LNCAP (cell line): ENCODE measurements around the gene CAMK2B.
A peak's percentile ranks its signal among the peaks of the same experiment; 100 is the strongest.

ENCODE experiments used
- TF ChIP-seq, protein P1 (sequence below): fragments of 450-650 bp; IDR thresholded peaks from 2 replicates; pipeline ENCODE4 v1.5.1; 2017; ENCODE audit warnings: mild to moderate bottlenecking

The CAMK2B gene

DNA sequence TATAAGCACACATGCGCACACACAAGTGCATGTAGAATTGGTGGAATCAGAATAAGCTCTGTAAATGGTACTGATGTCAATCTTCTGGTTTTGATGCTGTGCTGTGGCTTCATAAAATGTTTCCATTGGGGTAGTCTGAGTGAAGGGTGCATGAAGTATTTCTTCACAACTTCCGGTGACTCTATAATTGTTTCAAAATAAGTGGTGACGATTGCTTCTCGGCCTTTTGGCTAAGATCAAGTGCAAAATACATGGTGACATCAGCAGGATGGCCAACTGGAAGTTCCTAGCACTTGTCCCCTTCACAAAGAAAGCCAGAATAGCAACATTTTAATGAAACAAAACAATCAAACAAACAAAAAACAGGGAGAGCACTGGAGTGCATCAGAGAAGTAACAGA is 41.6 kb upstream of the CAMK2B start:
- TF ChIP-seq, protein P1, sequence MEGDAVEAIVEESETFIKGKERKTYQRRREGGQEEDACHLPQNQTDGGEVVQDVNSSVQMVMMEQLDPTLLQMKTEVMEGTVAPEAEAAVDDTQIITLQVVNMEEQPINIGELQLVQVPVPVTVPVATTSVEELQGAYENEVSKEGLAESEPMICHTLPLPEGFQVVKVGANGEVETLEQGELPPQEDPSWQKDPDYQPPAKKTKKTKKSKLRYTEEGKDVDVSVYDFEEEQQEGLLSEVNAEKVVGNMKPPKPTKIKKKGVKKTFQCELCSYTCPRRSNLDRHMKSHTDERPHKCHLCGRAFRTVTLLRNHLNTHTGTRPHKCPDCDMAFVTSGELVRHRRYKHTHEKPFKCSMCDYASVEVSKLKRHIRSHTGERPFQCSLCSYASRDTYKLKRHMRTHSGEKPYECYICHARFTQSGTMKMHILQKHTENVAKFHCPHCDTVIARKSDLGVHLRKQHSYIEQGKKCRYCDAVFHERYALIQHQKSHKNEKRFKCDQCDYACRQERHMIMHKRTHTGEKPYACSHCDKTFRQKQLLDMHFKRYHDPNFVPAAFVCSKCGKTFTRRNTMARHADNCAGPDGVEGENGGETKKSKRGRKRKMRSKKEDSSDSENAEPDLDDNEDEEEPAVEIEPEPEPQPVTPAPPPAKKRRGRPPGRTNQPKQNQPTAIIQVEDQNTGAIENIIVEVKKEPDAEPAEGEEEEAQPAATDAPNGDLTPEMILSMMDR = no peak

DNA sequence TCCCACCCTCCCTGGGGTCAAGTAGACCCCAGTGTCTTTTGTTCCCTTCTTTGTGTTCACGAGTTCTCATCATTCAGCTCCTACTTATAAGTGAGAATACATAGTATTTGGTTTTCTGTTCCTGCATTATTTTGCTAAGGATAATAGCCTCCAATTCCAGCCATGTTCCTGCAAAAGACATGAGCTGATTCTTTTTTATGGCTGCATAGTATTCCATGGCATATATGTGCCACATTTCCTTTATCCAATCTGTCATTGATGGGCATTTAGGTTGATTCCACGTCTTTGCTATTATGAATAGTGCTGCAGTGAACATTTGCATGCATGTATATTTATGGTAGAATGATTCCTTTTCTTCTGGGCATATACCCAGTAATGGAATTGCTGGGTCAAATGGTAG is 28.3 kb upstream of the CAMK2B start:
- TF ChIP-seq, protein P1 = no peak

DNA sequence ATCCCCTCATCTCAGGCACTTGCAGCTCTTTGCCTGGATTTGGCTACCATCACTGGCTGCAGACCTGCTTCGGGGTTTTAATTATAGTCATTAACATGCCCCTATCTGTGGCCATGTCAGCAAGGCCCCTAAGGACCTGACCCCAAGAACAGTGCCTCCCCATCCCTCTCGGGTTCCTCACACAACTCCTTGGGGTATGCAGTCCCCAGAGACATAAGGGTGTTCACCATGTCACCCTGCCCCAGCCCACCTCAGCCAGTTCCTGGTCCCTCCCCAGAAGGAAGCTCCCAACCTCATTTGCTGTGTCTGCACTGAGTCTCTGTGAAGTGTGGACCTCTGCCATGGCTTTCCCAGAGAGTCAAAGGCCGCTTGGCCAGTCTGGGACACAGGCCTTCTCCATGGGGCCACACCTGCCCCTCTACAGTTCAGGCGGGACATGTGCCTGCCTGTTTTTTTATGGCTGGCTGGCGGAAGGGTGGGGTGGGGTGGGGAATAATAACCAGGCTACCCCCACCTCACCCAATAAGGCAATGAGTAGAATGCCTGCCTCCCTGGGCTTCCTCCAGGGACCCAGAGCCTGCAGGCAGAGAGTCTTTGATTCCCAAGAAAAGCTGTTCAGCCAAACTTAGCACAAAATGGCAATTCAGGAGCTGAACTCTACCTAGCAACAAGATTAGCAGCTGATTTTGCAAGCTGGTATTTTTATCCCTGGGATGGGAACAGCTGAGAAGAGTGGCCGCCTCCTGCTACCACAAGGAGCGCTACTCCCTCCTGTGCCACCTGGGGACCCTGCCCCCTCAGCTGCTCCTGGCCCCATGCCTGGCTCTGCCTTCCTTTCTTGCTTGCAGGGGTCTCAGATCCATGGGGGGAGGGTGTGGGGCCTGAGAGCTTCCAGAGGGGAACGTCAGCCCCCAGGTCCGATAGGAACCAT is 23.7 kb upstream of the CAMK2B start:
- TF ChIP-seq, protein P1 = no peak

DNA sequence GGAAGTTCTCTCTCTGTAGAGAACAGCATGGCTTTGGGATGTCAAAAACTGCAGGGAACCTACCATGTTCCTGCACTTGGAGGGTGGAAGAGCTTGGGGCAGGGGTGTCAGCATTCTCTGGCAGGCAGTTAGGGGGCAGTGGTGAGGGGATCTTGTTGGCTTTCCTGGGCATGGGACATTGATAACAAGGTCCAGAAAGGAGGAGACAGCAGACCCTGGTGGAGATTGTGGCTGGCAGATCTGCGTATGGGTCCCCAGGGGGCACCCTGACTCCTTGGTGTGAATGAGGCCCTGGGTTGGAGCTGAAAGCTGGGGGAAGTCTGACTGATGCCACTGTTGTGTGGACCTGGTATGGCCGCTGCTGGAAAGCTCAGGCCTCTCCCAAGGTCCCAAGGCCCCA is 22.9 kb upstream of the CAMK2B start:
- TF ChIP-seq, protein P1 = peak; percentile 19; the same call in 1 of the 2 replicates

DNA sequence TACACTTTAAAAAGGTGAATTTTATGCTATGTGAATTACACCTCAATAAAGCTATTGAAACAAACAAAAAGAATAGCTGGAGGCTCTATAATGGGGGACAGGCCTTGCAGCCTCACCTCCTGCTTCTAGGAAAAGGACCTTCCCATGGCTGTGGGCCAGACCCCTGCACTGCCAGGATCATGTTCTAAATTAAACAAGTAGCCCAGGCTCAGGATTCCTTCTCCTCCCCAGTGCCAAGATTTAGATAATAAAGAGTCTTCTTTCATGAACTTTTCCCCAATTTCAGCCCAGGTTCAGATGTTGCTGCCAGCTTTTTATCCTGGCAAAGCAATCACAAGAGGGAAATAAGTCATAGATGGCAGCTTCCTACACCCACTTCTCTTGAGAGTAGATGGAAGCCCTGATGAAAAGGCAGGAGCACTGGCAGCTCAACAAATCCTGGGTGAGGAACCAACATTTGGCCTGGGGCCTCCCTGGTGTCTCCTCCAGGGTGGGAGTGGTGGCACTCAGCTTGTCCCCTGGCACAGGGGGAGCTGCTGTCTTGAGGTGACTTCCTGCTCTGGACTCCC is 22.2 kb upstream of the CAMK2B start:
- TF ChIP-seq, protein P1 = no peak

DNA sequence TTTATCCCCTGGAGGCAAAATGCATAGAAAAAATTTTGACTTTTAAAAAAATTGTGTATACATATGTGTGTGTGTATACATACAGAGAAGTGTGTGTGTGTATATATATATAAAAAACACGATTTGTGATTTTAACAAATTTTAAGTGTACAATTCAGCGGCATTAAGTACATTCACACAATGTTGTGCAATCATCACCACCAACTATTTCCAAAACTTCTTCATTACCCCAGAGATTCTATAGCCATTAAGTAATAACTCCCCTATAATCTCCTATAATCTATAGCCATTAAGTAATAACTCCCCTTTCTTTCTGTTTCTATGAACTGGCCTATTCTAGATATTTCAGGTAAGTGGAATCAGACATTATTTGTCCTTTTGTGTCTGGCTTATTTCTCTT is 20.7 kb upstream of the CAMK2B start:
- TF ChIP-seq, protein P1 = no peak

DNA sequence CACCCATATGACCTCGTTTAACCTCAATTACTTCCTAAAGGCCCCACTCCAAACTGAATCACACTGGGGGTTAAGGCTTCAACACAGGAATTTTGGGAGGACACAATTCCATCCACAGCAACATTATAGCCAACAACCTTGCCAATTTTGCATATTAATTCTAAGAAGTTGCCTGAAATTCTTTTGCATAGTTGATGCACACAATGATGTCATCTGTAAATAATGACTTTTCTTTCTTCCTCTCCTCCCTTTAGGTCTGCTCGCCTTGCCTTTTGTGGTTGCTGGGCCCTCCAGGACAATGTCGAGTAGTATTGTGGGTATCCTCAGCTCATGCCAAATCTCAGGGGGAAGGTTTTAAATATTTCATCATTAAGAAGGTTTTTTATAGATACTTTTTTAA is 16.0 kb upstream of the CAMK2B start:
- TF ChIP-seq, protein P1 = no peak
